ENCODE data around the gene SPTAN1.
"Not testable (repeated sequence)": the region's sequence is repeated elsewhere in the genome, so short reads cannot be mapped to it uniquely, and the experiment has no call there.

The SPTAN1 gene

DNA sequence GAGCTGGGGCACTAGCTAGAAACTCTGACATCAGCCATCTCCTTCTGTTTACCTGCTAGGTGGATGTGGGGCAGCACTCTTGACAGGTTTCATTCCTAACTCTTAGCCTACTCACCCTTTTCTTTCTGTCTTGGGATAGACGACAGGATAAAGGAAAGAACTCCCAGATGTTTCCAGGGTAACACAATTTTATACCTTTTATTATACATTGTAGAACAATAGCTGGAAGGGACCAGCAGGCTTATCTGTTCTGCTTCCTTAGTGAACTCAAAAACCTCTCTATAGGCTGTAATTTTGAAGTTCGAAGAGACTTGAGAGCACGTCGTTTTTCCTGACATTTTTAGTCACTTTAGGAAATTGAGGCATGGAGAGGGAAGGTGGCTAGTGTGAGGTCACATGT lies 13.2 kb downstream of the SPTAN1 start:
- Histone ChIP-seq H4K20me1 (peaks cover 82% of the 10 kb centered on the region), H3K9me3 (no peaks in the 10 kb centered on the region), H3K27ac (no peak overlapping the region), H3K36me3 (peaks cover 75% of the 10 kb centered on the region), H3K4me3 (no peak overlapping the region), H3K4me1 (peaks cover 3% of the 10 kb centered on the region; the same call in 1 of the 2 replicates), H3K9ac (no peak overlapping the region), H3K4me2 (no peak overlapping the region), H3K27me3 (no peaks in the 10 kb centered on the region)
- TF ChIP-seq Cebpa-rat (IDR thresholded peaks at IDR 0.05): no peak

DNA sequence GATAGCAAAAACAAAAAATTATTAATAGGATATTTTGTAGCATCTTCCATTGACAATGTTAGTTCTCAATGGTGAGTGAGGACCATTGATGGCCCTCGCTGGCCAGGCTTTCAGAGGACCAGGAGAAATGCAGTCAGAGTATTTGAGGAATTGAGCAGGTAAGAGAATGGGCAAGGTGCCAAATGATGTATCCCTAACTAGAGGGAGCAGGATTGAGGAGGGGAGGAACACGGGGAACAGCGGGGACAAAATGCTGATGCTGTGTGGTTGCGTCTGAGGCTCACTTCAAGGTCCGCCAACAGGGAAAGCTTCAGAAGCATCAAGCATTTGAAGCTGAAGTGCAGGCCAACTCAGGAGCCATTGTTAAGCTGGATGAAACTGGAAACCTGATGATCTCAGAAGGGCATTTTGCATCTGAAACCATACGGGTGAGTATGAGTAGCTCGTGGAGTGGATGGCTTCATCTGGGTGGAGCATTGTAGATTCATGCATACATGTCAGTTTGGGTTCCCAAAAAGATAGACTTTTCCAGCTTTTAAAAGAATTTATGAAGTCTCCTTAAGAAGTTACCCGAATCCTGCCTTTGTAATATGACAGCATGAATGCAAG lies 16.2 kb downstream of the SPTAN1 start:
- no peaks in the 10 kb centered on the region for H3K4me1 ChIP-seq
- no peak overlapping the region for H3K4me3 ChIP-seq
- no peak for TF ChIP-seq Cebpa-rat (IDR thresholded peaks at IDR 0.05)
- H3K27me3 ChIP-seq: no peaks in the 10 kb centered on the region
- H4K20me1 ChIP-seq: peaks cover 82% of the 10 kb centered on the region
- H3K27ac ChIP-seq: no peak overlapping the region
- H3K9ac ChIP-seq: no peak overlapping the region
- peaks cover 91% of the 10 kb centered on the region for H3K36me3 ChIP-seq
- no peak overlapping the region for H3K4me2 ChIP-seq
- H3K9me3 ChIP-seq: no peaks in the 10 kb centered on the region

DNA sequence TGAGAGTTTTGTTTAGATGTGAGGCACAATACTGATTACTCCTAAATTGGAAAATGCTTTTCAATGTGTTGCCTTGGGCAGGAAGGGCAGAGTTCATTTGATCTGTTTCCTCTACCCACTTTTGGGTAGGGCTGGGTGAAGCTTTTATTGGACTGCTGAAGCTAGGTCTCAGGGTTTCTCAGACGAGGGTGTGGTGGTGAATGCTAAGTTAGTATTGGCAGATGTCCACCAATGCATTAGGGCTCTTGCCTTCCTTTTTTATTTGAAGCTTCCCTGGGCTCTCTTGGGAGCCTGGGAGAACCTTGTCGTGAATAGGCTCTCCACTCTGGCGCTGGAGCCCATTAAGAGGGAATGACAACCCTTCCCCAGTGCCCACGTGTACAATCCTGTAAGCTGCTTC lies 23.1 kb downstream of the SPTAN1 start:
- Histone ChIP-seq H3K27me3 (no peaks in the 10 kb centered on the region), H3K4me3 (no peak overlapping the region), H3K4me2 (no peak overlapping the region), H3K9ac (no peak overlapping the region), H4K20me1 (peaks cover 39% of the 10 kb centered on the region), H3K4me1 (no peaks in the 10 kb centered on the region), H3K27ac (no peak overlapping the region), H3K9me3 (no peaks in the 10 kb centered on the region), H3K36me3 (peaks cover 99% of the 10 kb centered on the region)
- no peak for TF ChIP-seq Cebpa-rat (IDR thresholded peaks at IDR 0.05)

DNA sequence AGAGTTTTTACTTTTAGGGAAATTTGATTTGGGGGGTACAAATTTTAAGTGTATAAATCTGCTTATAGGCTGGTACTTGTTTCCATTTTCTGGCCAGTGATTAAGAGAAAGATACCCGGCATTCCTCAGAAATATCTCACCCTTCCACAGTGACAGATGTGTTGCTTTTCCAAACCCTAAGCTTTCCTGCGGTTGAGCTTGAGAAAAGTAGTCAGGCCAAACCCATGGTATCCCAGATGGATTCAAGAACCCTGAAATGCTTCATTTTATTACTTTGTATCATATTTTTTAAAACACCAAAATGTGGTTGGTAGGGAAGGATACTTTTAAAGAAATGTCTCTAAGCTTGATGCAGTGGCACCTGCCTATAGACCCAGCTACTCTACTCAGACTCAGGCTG lies 23.5 kb downstream of the SPTAN1 start:
- Histone ChIP-seq H3K4me1 (no peaks in the 10 kb centered on the region), H3K9ac (no peak overlapping the region), H3K36me3 (peaks cover 99% of the 10 kb centered on the region), H3K27ac (no peak overlapping the region), H4K20me1 (peaks cover 42% of the 10 kb centered on the region), H3K9me3 (no peaks in the 10 kb centered on the region), H3K4me3 (no peak overlapping the region), H3K27me3 (no peaks in the 10 kb centered on the region), H3K4me2 (no peak overlapping the region)
- no peak for TF ChIP-seq Cebpa-rat (IDR thresholded peaks at IDR 0.05)

DNA sequence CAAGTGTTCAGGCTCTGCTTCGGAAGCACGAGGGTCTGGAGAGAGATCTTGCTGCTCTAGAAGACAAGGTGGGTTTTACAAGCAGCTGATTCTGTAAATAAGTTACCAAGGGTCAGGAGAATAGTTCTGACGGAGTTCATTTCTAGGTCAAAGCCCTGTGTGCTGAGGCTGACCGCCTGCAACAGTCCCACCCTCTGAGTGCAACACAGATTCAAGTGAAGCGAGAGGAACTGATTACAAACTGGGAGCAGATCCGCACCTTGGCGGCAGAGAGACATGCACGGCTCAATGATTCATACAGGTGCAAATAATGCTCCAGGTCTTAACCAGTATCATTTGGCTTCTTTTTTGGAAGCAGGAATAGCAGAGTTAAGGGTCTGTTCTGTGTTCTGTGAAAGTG lies 24.8 kb downstream of the SPTAN1 start:
- Histone ChIP-seq H3K9me3 (no peaks in the 10 kb centered on the region), H3K36me3 (peaks cover 99% of the 10 kb centered on the region), H3K27me3 (no peaks in the 10 kb centered on the region), H4K20me1 (peaks cover 34% of the 10 kb centered on the region), H3K27ac (no peak overlapping the region), H3K4me3 (no peak overlapping the region), H3K4me1 (no peaks in the 10 kb centered on the region), H3K4me2 (no peak overlapping the region), H3K9ac (no peak overlapping the region)
- TF ChIP-seq Cebpa-rat (IDR thresholded peaks at IDR 0.05): no peak

DNA sequence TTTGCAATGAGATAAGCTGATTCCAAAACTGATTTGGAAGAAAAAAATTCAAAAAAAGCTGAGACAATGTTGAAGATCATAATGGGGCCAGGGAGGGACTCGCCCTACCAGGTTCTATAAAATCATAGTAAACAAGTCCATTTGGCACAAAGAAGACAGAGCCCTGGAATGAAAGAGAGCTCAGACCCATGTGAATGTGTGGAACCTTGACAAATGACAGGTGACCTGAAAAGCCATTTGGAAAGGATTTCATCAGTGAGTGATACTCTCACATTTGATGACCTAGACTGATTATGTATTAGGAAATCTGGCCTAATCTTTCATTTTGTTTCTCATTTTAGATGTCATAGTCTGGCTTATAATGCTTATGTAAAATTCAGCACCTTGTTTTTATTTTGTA lies 26.8 kb downstream of the SPTAN1 start:
- TF ChIP-seq Cebpa-rat (IDR thresholded peaks at IDR 0.05): no peak
- H3K27ac ChIP-seq: no peak overlapping the region
- H3K27me3 ChIP-seq: no peaks in the 10 kb centered on the region
- no peak overlapping the region for H3K4me2 ChIP-seq
- no peak overlapping the region for H3K4me3 ChIP-seq
- no peak overlapping the region for H3K9ac ChIP-seq
- no peaks in the 10 kb centered on the region for H3K4me1 ChIP-seq
- H4K20me1 ChIP-seq: peaks cover 16% of the 10 kb centered on the region
- H3K9me3 ChIP-seq: no peaks in the 10 kb centered on the region
- peaks cover 100% of the 10 kb centered on the region for H3K36me3 ChIP-seq

DNA sequence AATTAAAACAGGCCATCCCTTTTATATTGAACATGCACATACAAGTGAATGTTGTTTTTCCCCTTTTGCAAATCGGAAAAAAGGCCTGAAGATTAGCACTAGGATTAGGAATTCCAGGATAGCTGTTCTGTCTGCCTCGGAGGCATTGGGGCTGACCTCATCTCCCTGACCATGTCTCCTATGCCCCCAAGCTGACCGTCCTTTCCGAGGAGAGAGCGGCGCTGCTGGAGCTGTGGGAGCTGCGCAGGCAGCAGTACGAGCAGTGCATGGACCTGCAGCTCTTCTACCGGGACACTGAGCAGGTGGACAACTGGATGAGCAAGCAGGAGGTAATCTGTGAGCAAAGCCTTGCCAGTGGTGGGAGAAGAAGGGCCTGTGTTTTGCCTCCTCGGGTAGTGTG lies 28.3 kb downstream of the SPTAN1 start:
- Histone ChIP-seq H3K27ac (no peak overlapping the region), H4K20me1 (peaks cover 9% of the 10 kb centered on the region), H3K4me3 (no peak overlapping the region), H3K9ac (no peak overlapping the region), H3K27me3 (no peaks in the 10 kb centered on the region), H3K4me2 (no peak overlapping the region), H3K9me3 (no peaks in the 10 kb centered on the region), H3K4me1 (no peaks in the 10 kb centered on the region), H3K36me3 (peaks cover 100% of the 10 kb centered on the region)
- TF ChIP-seq Cebpa-rat (IDR thresholded peaks at IDR 0.05): no peak

DNA sequence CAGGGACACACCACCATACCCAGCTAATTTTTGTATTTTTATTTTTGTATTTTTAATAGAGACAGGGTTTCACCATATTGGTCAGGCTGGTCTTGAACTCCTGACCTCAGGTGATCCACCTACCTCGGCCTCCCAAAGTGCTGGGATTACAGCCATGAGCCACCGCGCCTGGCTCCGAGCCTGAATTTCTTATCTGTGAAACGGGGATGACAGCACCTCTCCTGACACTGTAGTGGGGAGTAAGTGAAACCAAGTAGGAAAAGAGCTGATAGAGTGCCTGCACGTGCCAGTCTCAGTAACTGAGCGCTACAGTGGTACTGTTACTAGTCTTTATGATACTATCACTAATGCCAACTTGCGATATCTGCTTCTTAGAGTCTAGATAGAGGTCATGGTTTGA lies 32.8 kb downstream of the SPTAN1 start:
- H3K27ac ChIP-seq, H3K4me2 ChIP-seq, H3K4me3 ChIP-seq, H3K9me3 ChIP-seq, H3K9ac ChIP-seq, H3K27me3 ChIP-seq: not testable (repeated sequence)
- Histone ChIP-seq H4K20me1 (peaks cover 17% of the 10 kb centered on the region), H3K4me1 (peaks cover 10% of the 10 kb centered on the region), H3K36me3 (peaks cover 100% of the 10 kb centered on the region)

DNA sequence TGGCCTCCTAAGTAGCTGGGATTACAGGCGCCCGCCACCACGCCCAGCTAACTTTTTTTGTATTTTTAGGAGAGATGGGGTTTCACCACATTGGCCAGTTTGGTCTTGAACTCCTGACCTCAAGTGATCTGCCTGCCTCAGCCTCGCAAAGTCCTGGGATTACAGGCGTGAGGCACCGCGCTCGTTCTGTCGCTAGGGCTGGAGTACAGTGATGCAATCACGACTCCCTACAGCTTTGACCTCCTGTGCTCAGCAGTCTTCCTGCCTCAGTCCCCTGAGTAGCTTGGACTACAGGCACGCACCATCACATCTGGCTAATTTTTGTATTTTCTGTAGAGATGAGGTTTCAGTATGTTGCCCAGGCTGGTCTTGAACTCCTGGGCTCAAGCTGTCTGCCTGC lies 34.5 kb downstream of the SPTAN1 start:
- H3K27ac ChIP-seq, H3K27me3 ChIP-seq, H3K9me3 ChIP-seq, H3K4me3 ChIP-seq, H3K9ac ChIP-seq, H4K20me1 ChIP-seq: not testable (repeated sequence)
- H3K4me2 ChIP-seq: 0 out of 2 replicates have a peak overlapping the region, but pooled peaks have one; percentile 21
- peaks cover 100% of the 10 kb centered on the region for H3K36me3 ChIP-seq
- H3K4me1 ChIP-seq: peaks cover 10% of the 10 kb centered on the region

DNA sequence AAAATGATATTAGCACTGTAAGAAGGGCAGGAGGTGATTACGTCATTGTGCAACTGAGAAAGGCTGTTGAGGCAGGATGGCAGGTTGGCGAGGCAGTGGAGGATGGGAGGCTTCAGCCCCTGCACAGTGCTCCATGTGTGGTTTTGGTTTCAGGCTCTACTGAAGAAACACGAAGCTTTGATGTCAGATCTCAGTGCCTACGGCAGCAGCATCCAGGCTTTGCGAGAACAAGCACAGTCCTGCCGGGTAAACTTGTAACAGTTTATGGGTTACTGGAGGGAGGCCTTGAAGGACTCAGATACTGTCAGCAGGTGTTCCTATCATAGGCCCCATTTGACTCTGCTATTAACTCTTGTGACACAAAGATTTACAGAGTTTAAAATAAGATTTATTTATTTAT lies 35.1 kb downstream of the SPTAN1 start:
- H3K27ac ChIP-seq: no peak overlapping the region
- TF ChIP-seq Cebpa-rat (IDR thresholded peaks at IDR 0.05): 0 out of 2 replicates have a peak, but pooled peaks have one; percentile 23
- H3K4me1 ChIP-seq: peaks cover 10% of the 10 kb centered on the region
- 0 out of 2 replicates have a peak overlapping the region, but pooled peaks have one; percentile 21 for H3K4me2 ChIP-seq
- H3K36me3 ChIP-seq: peaks cover 100% of the 10 kb centered on the region
- H3K4me3 ChIP-seq: no peak overlapping the region
- H4K20me1 ChIP-seq: 0 out of 2 replicates have a peak, but pooled peaks cover 8% of the 10 kb centered on the region
- H3K9ac ChIP-seq: no peak overlapping the region
- H3K27me3 ChIP-seq: no peaks in the 10 kb centered on the region
- no peaks in the 10 kb centered on the region for H3K9me3 ChIP-seq
